Caco-2 (cell line): ENCODE data around the gene SEC31A. TPM values are rescaled to one million over a fixed set of nuclear protein-coding genes. Genes with fewer than 3 reads are reported as not detected.

Experiments used
- Bru-seq: library from RNA; stranded (reverse); fragments of 400-500 nt; gene quantifications from one replicate; lab custom pipeline; 2021; lab: Mats Ljungman, UMichigan
- BruChase-seq, 2 experiments: library from RNA; stranded (reverse); fragments of 400-500 nt; gene quantifications; one replicate each; lab custom pipeline; 2021; lab: Mats Ljungman, UMichigan
- BruUV-seq: library from RNA; stranded (reverse); fragments of 400-500 nt; replicated peaks from 2 replicates; lab custom pipeline; 2021; lab: Mats Ljungman, UMichigan
- CTCF ChIA-PET: fragments of 300-600 bp; sonication (Branson Sonifier 250); formaldehyde crosslinking; loops from one replicate; lab custom pipeline; 2022; ENCODE audit warnings: antibody characterized with exemption; lab: Charles Lee
- POLR2A ChIA-PET: fragments of 300-600 bp; sonication (Branson Sonifier 250); formaldehyde crosslinking; loops from one replicate; lab custom pipeline; 2022; ENCODE audit warnings: antibody characterized with exemption; lab: Charles Lee
- DNase-seq, 2 experiments: peaks; one replicate each; pipeline versions ENCODE4 v3.0.0 to v3.0.0-alpha.2; 2020 to 2022
- H3K27me3 ChIP-seq: replicated peaks from 2 replicates; pipeline ENCODE4 v1.6.0; 2011; ENCODE audit warnings: low read length; ENCODE audit not compliant: control insufficient read depth, insufficient read depth
- H3K36me3 ChIP-seq: 2 replicates; pipeline ENCODE4 v1.5.1; 2011; ENCODE audit warnings: low read length; ENCODE audit not compliant: control insufficient read depth, insufficient read depth
- H3K4me1 ChIP-seq: fragments of 250-450 bp; sonication (Bioruptor Pico); 2 replicates; pipeline ENCODE4 v1.5.1; 2020; ENCODE audit warnings: mild to moderate bottlenecking
- H3K4me3 ChIP-seq: 2 replicates; pipeline ENCODE4 v1.5.1; 2011; ENCODE audit warnings: low read depth, mild to moderate bottlenecking, control low read depth, low read length
- H3K9me3 ChIP-seq: fragments of 250-450 bp; sonication (Bioruptor Pico); 2 replicates; pipeline ENCODE4 v1.5.1; 2020; ENCODE audit warnings: mild to moderate bottlenecking, moderate library complexity
- H3K27ac Mint-ChIP-seq: one replicate; pipeline ENCODE4 v1.8.0; 2022; ENCODE audit warnings: mixed read lengths; ENCODE audit not compliant: unreplicated experiment
- H3K27me3 Mint-ChIP-seq: one replicate; pipeline ENCODE4 v1.8.0; 2022; ENCODE audit warnings: mixed read lengths; ENCODE audit not compliant: insufficient read depth, unreplicated experiment
- H3K36me3 Mint-ChIP-seq: one replicate; pipeline ENCODE4 v1.8.0; 2022; ENCODE audit warnings: mild to moderate bottlenecking, mixed read lengths; ENCODE audit not compliant: insufficient read depth, unreplicated experiment
- H3K4me1 Mint-ChIP-seq: one replicate; pipeline ENCODE4 v1.8.0; 2022; ENCODE audit warnings: low read depth, mixed read lengths; ENCODE audit not compliant: unreplicated experiment
- H3K4me3 Mint-ChIP-seq: one replicate; pipeline ENCODE4 v1.8.0; 2022; ENCODE audit warnings: mild to moderate bottlenecking, moderate library complexity, mixed read lengths; ENCODE audit not compliant: unreplicated experiment
- H3K9me3 Mint-ChIP-seq: one replicate; pipeline ENCODE4 v1.8.0; 2022; ENCODE audit warnings: mixed read lengths; ENCODE audit not compliant: unreplicated experiment
- intact Hi-C: fragments of 100-400 bp; cut with micrococcal nuclease; formaldehyde crosslinking; loops from one replicate; pipeline ENCODE4 v1.10.0; 2022; ENCODE audit not compliant: unreplicated experiment
- long read RNA-seq: library from polyadenylated mRNA; stranded (forward); transcript quantifications from one replicate; pipeline ENCODE4 v2.0.0, GENCODE V29; 2022
- total RNA-seq: library from RNA; stranded (reverse); gene quantifications from 2 replicates; pipeline ENCODE4 v1.2.3, GENCODE V29; 2022
- TF ChIP-seq, protein P1 (sequence below), 2 experiments: fragments of 200-600 bp in 1 of 2; IDR thresholded peaks; 1 replicate in 1 of 2; 2 replicates in 1 of 2; pipeline versions ENCODE4 v1.5.1 to v1.8.0; 2011 to 2022; ENCODE audit warnings: antibody characterized with exemption in 1 of 2, control low read depth in 1 of 2, inconsistent platforms in 1 of 2, low read depth in 1 of 2, low read length in 1 of 2, mild to moderate bottlenecking in 1 of 2, moderate library complexity in 1 of 2; ENCODE audit not compliant: insufficient read depth in 1 of 2, severe bottlenecking in 1 of 2, unreplicated experiment in 1 of 2

Gene SEC31A, protein sequence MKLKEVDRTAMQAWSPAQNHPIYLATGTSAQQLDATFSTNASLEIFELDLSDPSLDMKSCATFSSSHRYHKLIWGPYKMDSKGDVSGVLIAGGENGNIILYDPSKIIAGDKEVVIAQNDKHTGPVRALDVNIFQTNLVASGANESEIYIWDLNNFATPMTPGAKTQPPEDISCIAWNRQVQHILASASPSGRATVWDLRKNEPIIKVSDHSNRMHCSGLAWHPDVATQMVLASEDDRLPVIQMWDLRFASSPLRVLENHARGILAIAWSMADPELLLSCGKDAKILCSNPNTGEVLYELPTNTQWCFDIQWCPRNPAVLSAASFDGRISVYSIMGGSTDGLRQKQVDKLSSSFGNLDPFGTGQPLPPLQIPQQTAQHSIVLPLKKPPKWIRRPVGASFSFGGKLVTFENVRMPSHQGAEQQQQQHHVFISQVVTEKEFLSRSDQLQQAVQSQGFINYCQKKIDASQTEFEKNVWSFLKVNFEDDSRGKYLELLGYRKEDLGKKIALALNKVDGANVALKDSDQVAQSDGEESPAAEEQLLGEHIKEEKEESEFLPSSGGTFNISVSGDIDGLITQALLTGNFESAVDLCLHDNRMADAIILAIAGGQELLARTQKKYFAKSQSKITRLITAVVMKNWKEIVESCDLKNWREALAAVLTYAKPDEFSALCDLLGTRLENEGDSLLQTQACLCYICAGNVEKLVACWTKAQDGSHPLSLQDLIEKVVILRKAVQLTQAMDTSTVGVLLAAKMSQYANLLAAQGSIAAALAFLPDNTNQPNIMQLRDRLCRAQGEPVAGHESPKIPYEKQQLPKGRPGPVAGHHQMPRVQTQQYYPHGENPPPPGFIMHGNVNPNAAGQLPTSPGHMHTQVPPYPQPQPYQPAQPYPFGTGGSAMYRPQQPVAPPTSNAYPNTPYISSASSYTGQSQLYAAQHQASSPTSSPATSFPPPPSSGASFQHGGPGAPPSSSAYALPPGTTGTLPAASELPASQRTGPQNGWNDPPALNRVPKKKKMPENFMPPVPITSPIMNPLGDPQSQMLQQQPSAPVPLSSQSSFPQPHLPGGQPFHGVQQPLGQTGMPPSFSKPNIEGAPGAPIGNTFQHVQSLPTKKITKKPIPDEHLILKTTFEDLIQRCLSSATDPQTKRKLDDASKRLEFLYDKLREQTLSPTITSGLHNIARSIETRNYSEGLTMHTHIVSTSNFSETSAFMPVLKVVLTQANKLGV
- 175 and 187 TPM in 2 replicates for total RNA-seq
- percentile 93 among the genes with signal in this experiment for Bru-seq, nascent RNA
- percentile 95 among the genes with signal in this experiment for BruChase-seq, experiment 1, labeled RNA remaining after a 2-hour chase
- BruChase-seq, experiment 2, labeled RNA remaining after a 6-hour chase: percentile 95 among the genes with signal in this experiment
- long read RNA-seq, full-length matches to known transcripts: 62 of 157 reads
- long read RNA-seq, partial matches to known transcripts: 19 of 157 reads
- long read RNA-seq, other reads (novel, unspliced or antisense): 76 of 157 reads

DNA sequence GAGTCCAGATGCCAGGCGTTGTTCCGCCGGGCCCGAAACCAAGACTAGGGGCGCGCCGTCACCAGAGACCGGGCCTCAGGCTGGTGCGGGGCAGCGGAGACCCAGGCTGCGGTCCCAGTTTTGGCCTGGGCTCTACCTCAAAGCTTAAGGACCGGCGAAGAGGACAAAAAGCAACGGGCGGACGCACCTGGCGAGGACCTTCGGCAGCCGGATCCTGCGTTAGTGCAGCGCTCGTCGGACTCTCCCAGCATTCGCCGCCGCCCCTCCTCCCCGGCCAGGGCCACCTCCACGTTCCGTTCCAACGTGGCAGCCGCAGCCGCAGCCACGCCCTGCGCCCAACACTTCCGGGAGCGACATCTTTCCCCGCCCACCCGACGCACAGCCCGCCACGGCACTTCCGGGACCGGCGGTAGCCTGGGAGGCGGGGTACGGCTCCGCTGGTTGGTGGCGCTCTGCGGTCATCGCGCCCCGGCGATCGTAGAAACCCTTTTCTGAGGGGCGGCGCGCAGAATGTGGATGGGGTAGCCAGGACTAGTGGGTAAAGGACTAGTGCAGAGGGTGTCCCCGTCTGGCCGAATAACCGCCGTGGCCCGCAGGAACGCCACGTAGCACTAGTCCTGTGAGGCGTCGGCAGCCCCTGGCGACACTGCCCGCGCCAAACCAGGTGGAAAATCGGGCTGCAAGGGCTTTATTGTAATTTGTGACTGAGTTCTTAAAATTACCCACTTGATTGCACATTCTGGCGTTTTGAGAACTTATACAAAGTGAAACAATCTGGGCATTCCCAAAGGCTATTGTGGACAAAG, at the start of gene SEC31A:
TSS of gene SEC31A (minus strand) at position 253 of the 806 bp plus-strand sequence. CDS start 9,217 bp downstream, outside the sequence.
- TF ChIP-seq, protein P1, sequence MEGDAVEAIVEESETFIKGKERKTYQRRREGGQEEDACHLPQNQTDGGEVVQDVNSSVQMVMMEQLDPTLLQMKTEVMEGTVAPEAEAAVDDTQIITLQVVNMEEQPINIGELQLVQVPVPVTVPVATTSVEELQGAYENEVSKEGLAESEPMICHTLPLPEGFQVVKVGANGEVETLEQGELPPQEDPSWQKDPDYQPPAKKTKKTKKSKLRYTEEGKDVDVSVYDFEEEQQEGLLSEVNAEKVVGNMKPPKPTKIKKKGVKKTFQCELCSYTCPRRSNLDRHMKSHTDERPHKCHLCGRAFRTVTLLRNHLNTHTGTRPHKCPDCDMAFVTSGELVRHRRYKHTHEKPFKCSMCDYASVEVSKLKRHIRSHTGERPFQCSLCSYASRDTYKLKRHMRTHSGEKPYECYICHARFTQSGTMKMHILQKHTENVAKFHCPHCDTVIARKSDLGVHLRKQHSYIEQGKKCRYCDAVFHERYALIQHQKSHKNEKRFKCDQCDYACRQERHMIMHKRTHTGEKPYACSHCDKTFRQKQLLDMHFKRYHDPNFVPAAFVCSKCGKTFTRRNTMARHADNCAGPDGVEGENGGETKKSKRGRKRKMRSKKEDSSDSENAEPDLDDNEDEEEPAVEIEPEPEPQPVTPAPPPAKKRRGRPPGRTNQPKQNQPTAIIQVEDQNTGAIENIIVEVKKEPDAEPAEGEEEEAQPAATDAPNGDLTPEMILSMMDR (IDR thresholded peaks at IDR 0.05; ENCODE audit: insufficient read depth in 1 of 2, low read depth in 1 of 2, low read length in 1 of 2, severe bottlenecking in 1 of 2, unreplicated experiment in 1 of 2): no peak
- Mint-ChIP-seq H3K36me3 (peaks cover 53% of the 10 kb centered on the region), H3K27me3 (no peaks in the 10 kb centered on the region), H3K4me3 (peak within 1 kb of the TSS; percentile 94), H3K9me3 (no peaks in the 10 kb centered on the region), H3K27ac (peak within 1 kb of the TSS; percentile 95), H3K4me1 (peaks cover 28% of the 10 kb centered on the region)
- H3K27me3 ChIP-seq: no peaks in the 10 kb centered on the region
- intact Hi-C loops: loop anchor here (1.0 to 2.0 kb wide), 2 partner anchors 9 to 38 kb away; partner anchors contain the start of gene THAP9
- peak within 1 kb of the TSS; percentile 73 for H3K4me3 ChIP-seq
- no peaks in the 10 kb centered on the region for H3K9me3 ChIP-seq
- H3K4me1 ChIP-seq: peaks cover 45% of the 10 kb centered on the region
- POLR2A ChIA-PET: interaction anchor here (0.6 to 1.0 kb wide), 3 partner anchors 9 to 169 kb away, joined by 3 to 10 read pairs (median 6); partner anchors contain the start of gene THAP9
- DNase-seq: peak; percentile 96
- no TSS peak for BruUV-seq
- CTCF ChIA-PET: no interaction called here
- no peaks in the 10 kb centered on the region for H3K36me3 ChIP-seq

DNA sequence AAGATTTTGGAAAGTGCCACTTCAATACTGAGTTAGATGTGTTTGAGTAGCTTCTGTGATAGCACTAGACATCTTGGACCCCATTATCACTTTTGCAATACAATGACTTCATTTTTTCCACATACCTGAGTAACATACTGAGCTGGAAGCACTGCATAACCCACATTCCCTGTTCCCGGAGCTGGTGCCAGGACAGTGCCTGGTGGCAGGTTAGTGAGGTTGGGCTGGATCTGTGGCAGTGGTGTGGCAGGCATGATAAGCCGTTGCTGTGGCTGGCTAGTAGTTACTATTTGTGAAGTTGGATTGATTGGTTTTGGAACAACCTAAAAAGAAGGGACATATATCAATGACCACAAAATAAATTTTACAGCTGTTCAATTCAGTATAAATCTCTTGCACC, 48.5 kb upstream of the SEC31A start:
- Mint-ChIP-seq H3K27ac (no peak overlapping the region), H3K9me3 (no peaks in the 10 kb centered on the region), H3K36me3 (peaks cover 33% of the 10 kb centered on the region), H3K4me3 (no peak overlapping the region), H3K27me3 (no peaks in the 10 kb centered on the region), H3K4me1 (peaks cover 13% of the 10 kb centered on the region)
- H3K27me3 ChIP-seq: no peaks in the 10 kb centered on the region
- H3K36me3 ChIP-seq: 0 out of 2 replicates have a peak, but pooled peaks cover 1% of the 10 kb centered on the region
- H3K9me3 ChIP-seq: no peaks in the 10 kb centered on the region
- no TSS peak for BruUV-seq
- TF ChIP-seq, protein P1 (IDR thresholded peaks at IDR 0.05; ENCODE audit: insufficient read depth in 1 of 2, low read depth in 1 of 2, low read length in 1 of 2, severe bottlenecking in 1 of 2, unreplicated experiment in 1 of 2): no peak
- CTCF ChIA-PET: no interaction called here
- POLR2A ChIA-PET: no interaction called here
- intact Hi-C loops: no loop called here
- no peaks in the 10 kb centered on the region for H3K4me1 ChIP-seq
- H3K4me3 ChIP-seq: no peak overlapping the region
- no peak for DNase-seq
